Keratinocyte (primary cell): ENCODE results near the gene NAPA.

Experiments used
- EZH2 ChIP-seq: IDR thresholded peaks from one replicate; pipeline ENCODE4 v1.6.1; 2012; ENCODE audit warnings: inconsistent platforms, mild to moderate bottlenecking, low read length, moderate library complexity
- TF ChIP-seq, protein P1 (sequence below), 3 experiments: IDR thresholded peaks in 1 of 3; conservative IDR thresholded peaks in 1 of 3; optimal IDR thresholded peaks in 1 of 3; 2 replicates in 2 of 3; 3 replicates in 1 of 3; pipeline versions ENCODE3 to v1.5.1; 2011; ENCODE audit warnings: low read length in 3 of 3, mild to moderate bottlenecking in 3 of 3, moderate library complexity in 2 of 3, control low read depth in 1 of 3, inconsistent platforms in 1 of 3; ENCODE audit not compliant: insufficient read depth in 2 of 3; ENCODE audit errors: extremely low read depth in 1 of 3

DNA sequence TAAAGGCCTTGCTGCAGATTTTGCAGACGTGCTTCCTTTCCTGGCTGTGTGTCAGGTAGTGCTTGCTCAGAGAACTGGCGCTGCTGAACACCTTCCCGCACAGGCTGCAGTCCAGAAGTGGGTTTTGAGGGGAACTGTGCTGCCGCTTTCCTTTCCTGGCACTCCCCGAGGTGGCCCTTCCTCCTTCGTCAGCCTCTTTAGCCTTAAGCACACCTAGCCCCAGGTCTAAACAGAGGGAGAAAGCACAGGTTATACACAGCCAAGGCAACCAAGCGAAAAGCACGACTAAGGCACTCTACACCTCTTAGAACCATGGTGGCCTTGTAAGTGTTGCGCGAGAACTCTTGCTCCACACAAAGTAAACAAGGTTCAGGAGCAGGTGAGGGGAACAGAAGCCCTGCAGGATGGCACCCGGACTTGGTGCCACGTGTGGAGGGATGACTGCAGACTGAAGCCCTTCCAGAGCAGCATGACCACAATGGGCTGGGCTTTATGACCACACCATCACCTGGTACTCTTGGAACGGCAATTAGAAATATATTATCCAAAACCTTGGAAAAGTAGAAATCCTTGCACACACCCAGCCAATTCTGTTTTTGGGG is 34.5 kb upstream of the NAPA start:
- TF ChIP-seq, protein P1, sequence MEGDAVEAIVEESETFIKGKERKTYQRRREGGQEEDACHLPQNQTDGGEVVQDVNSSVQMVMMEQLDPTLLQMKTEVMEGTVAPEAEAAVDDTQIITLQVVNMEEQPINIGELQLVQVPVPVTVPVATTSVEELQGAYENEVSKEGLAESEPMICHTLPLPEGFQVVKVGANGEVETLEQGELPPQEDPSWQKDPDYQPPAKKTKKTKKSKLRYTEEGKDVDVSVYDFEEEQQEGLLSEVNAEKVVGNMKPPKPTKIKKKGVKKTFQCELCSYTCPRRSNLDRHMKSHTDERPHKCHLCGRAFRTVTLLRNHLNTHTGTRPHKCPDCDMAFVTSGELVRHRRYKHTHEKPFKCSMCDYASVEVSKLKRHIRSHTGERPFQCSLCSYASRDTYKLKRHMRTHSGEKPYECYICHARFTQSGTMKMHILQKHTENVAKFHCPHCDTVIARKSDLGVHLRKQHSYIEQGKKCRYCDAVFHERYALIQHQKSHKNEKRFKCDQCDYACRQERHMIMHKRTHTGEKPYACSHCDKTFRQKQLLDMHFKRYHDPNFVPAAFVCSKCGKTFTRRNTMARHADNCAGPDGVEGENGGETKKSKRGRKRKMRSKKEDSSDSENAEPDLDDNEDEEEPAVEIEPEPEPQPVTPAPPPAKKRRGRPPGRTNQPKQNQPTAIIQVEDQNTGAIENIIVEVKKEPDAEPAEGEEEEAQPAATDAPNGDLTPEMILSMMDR (optimal IDR thresholded peaks at IDR 0.05 in 1 of 3, IDR thresholded peaks at IDR 0.05 in 1 of 3, conservative IDR thresholded peaks at IDR 0.05 in 1 of 3; ENCODE audit: extremely low read depth in 1 of 3, insufficient read depth in 2 of 3, low read length in 3 of 3) = no peak
- no peak for TF ChIP-seq EZH2
